ENCODE results near the gene KIF3A. TPM values are rescaled to one million over a fixed set of nuclear protein-coding genes. Genes with fewer than 3 reads are reported as not detected.

The KIF3A gene
- total RNA-seq, 1 donor = 13.0 TPM

- DNase-seq (ENCODE audit: low read depth) = no peak
- TF ChIP-seq, protein P1, sequence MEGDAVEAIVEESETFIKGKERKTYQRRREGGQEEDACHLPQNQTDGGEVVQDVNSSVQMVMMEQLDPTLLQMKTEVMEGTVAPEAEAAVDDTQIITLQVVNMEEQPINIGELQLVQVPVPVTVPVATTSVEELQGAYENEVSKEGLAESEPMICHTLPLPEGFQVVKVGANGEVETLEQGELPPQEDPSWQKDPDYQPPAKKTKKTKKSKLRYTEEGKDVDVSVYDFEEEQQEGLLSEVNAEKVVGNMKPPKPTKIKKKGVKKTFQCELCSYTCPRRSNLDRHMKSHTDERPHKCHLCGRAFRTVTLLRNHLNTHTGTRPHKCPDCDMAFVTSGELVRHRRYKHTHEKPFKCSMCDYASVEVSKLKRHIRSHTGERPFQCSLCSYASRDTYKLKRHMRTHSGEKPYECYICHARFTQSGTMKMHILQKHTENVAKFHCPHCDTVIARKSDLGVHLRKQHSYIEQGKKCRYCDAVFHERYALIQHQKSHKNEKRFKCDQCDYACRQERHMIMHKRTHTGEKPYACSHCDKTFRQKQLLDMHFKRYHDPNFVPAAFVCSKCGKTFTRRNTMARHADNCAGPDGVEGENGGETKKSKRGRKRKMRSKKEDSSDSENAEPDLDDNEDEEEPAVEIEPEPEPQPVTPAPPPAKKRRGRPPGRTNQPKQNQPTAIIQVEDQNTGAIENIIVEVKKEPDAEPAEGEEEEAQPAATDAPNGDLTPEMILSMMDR (IDR thresholded peaks at IDR 0.05; ENCODE audit: insufficient read depth, low read depth, low read length) = no peak
Observed at GRCh38 chr5:132750471-132751230, 13.3 kb upstream of the KIF3A start.

DNA sequence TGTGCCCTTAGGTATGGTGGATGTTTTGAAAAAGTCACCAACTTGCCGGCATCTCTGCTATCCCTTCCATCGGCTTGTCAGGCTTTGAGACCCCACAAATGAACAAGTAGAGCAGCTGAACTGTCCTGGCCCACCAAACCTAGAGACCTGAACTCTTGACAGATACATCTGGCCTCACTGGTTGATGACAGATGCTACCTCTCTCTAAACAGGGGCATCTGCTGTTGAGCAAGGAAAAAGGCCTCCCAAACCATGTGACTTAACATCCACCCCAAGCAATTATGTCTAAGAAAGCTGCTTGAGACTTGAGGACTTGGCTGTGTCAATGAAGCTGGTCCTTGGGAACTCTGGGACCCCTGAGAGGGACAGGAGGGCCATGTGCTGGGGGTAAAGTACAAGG lies 12.2 kb upstream of the KIF3A start:
- DNase-seq (ENCODE audit: low read depth) = no peak
- H3K4me3 ChIP-seq (ENCODE audit: low read depth, low read length) = no peak overlapping the region
- TF ChIP-seq, protein P1 (IDR thresholded peaks at IDR 0.05; ENCODE audit: insufficient read depth, low read depth, low read length) = no peak

More at GRCh38 chr5:132750471-132751230, 13.3 kb upstream of the KIF3A start:
- no peak overlapping the region for H3K4me3 ChIP-seq (ENCODE audit: low read depth, low read length)

DNA sequence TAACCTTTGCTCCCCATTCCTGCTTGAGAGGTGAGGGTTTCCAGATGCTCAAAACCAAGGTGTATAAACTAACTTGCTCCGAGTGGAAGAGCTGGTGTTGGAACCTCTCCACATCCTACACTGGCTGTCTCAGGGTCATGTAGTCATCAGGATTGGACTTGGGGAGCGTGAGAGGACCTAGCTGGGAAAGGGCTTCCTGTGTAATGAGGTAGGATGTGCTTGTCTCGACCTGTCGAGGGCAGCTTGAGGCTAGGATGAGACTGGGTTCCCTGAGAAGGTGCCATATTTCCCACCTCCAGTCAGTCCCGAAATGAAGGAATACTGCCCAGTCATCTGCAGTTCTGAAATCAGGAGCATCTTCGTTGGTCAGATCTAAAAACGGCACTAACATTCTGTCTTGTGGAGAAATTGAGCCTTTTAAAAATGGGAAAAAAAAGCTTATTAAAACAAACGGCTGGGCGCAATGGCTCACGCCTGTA lies 11.2 kb upstream of the KIF3A start:
- H3K4me3 ChIP-seq (ENCODE audit: low read depth, low read length) = no peak overlapping the region
- DNase-seq (ENCODE audit: low read depth) = no peak
- TF ChIP-seq, protein P1 (IDR thresholded peaks at IDR 0.05; ENCODE audit: insufficient read depth, low read depth, low read length) = no peak

- TF ChIP-seq, protein P1 (IDR thresholded peaks at IDR 0.05; ENCODE audit: insufficient read depth, low read depth, low read length) = no peak
- DNase-seq (ENCODE audit: low read depth) = no peak
- peak overlapping the region; percentile 50 for H3K4me3 ChIP-seq (ENCODE audit: low read depth, low read length)
Observed at GRCh38 chr5:132747616-132748440, 10.5 kb upstream of the KIF3A start.

- H3K4me3 ChIP-seq (ENCODE audit: low read depth, low read length) = peak within 1 kb of the TSS; percentile 50
- peak; percentile 23 for DNase-seq (ENCODE audit: low read depth)
- TF ChIP-seq, protein P1 (IDR thresholded peaks at IDR 0.05; ENCODE audit: insufficient read depth, low read depth, low read length) = peak; percentile 28
Observed at GRCh38 chr5:132746954-132747615, 9.7 kb upstream of the KIF3A start, which contains the start of gene CCNI2. Gene CCNI2, plus strand, starts transcription at chr5:132747426. Its CDS starts 70 bp downstream, at chr5:132747496.

DNA sequence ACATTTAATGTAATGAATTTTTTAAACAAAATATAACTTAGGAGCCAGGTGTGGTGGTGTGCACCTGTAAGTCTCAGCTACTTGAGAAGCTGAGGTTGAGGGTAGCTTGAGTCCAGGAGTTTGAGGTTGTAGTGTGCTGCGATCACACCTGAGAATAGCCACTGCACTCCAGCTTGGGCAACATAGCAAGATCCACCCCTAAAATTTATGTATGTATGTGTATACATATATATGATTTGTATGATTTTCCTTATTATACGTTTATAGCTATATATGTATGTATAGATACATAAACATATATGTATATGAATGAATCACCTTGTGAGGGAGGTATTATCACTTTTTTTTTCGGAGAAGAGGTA lies 9.2 kb upstream of the KIF3A start:
- TF ChIP-seq, protein P1 (IDR thresholded peaks at IDR 0.05; ENCODE audit: insufficient read depth, low read depth, low read length) = no peak
- no peak for DNase-seq (ENCODE audit: low read depth)
- H3K4me3 ChIP-seq (ENCODE audit: low read depth, low read length) = peak overlapping the region; percentile 50
